ENCODE results near the gene HYPK.

The HYPK gene

GRCh38 chr15:43852607-43853006 is 52.2 kb downstream of the HYPK start:
- DNase-seq: no peak
